Jurkat, Clone E6-1 (cell line): Measurements from ENCODE around the gene CYP19A1.

ENCODE experiments used
- DNase-seq: peaks from one replicate; pipeline ENCODE4 v3.0.0-alpha.2; 2011; ENCODE audit warnings: low read depth, low spot score
- H3K4me3 ChIP-seq: 2 replicates; pipeline ENCODE4 v1.5.1; 2011; ENCODE audit warnings: mild to moderate bottlenecking, low read length, control low read depth, moderate library complexity

CYP19A1 gene

GRCh38 chr15:51172193-51172592 lies 166.2 kb downstream of the CYP19A1 start:
- H3K4me3 ChIP-seq: no peak overlapping the region
- DNase-seq: no peak

- no peak overlapping the region for H3K4me3 ChIP-seq
- DNase-seq: no peak
Measured at GRCh38 chr15:51171634-51171932, 166.8 kb downstream of the CYP19A1 start.

GRCh38 chr15:51170882-51171633 lies 167.3 kb downstream of the CYP19A1 start:
- no peak overlapping the region for H3K4me3 ChIP-seq
- no peak for DNase-seq

- DNase-seq: no peak
- no peak overlapping the region for H3K4me3 ChIP-seq
Measured at GRCh38 chr15:51168700-51169099, 169.7 kb downstream of the CYP19A1 start.

- no peak for DNase-seq
- H3K4me3 ChIP-seq: no peak overlapping the region
Measured at GRCh38 chr15:51163843-51164242, 174.6 kb downstream of the CYP19A1 start.

- no peak overlapping the region for H3K4me3 ChIP-seq
- peak; percentile 51 for DNase-seq
Measured at GRCh38 chr15:51162865-51163762, 175.3 kb downstream of the CYP19A1 start.

GRCh38 chr15:51161491-51162220 lies 176.7 kb downstream of the CYP19A1 start:
- H3K4me3 ChIP-seq: no peak overlapping the region

GRCh38 chr15:51160484-51160883 lies 177.9 kb downstream of the CYP19A1 start:
- no peak overlapping the region for H3K4me3 ChIP-seq
- DNase-seq: no peak

More at GRCh38 chr15:51161491-51162220, 176.7 kb downstream of the CYP19A1 start:
- DNase-seq: no peak
